CD8-positive, alpha-beta memory T cell (primary cell): ENCODE results near the gene TTC29. TPM values are rescaled to one million over a fixed set of nuclear protein-coding genes. Genes with fewer than 3 reads are reported as not detected.

ENCODE experiments used
- CTCF ChIA-PET: fragments of 350-600 bp; sonication (Branson Sonifier 250); formaldehyde crosslinking; loops from one replicate; lab custom pipeline; 2021; ENCODE audit warnings: antibody characterized with exemption; lab: Charles Lee
- POLR2A ChIA-PET: fragments of 350-600 bp; sonication (Branson Sonifier 250); formaldehyde crosslinking; loops from one replicate; lab custom pipeline; 2021; ENCODE audit warnings: antibody characterized with exemption; lab: Charles Lee
- DNase-seq, 5 donors: peaks; one replicate each; pipeline versions ENCODE4 v3.0.0 to v3.0.0-alpha.2; 2020 to 2022; ENCODE audit warnings: mixed read lengths in 1 of 5
- H3K27ac ChIP-seq: one replicate; pipeline ENCODE4 v1.7.0; 2013; ENCODE audit warnings: low read depth, mild to moderate bottlenecking, low read length, moderate library complexity
- H3K27me3 ChIP-seq: 2 replicates; pipeline ENCODE4 v1.7.0; 2013; ENCODE audit warnings: low read length, mild to moderate bottlenecking; ENCODE audit not compliant: insufficient read depth, poor library complexity, severe bottlenecking
- H3K36me3 ChIP-seq: 2 replicates; pipeline ENCODE4 v1.7.0; 2013; ENCODE audit warnings: mild to moderate bottlenecking, low read length, moderate library complexity; ENCODE audit not compliant: insufficient read depth
- H3K4me1 ChIP-seq: 2 replicates; pipeline ENCODE4 v1.7.0; 2013; ENCODE audit warnings: mild to moderate bottlenecking, low read length, moderate library complexity; ENCODE audit not compliant: insufficient read depth
- H3K4me3 ChIP-seq: 2 replicates; pipeline ENCODE4 v1.7.0; 2013; ENCODE audit warnings: mild to moderate bottlenecking, low read length
- H3K9me3 ChIP-seq: 2 replicates; pipeline ENCODE4 v1.7.0; 2013; ENCODE audit warnings: mild to moderate bottlenecking, low read length
- H3K27ac Mint-ChIP-seq, 8 donors: one replicate each; pipeline ENCODE4 v1.8.0; 2020 to 2021; ENCODE audit warnings: mixed read lengths in 8 of 8, mild to moderate bottlenecking in 6 of 8, inconsistent platforms in 3 of 8, moderate library complexity in 3 of 8
- H3K27me3 Mint-ChIP-seq, 2 donors: one replicate each; pipeline ENCODE4 v1.8.0; 2020 to 2021; ENCODE audit warnings: mixed read lengths in 2 of 2, mild to moderate bottlenecking in 1 of 2, moderate library complexity in 1 of 2
- H3K36me3 Mint-ChIP-seq, 3 donors: one replicate each; pipeline ENCODE4 v1.8.0; 2020 to 2021; ENCODE audit warnings: mixed read lengths in 3 of 3, inconsistent platforms in 1 of 3, mild to moderate bottlenecking in 1 of 3
- H3K4me1 Mint-ChIP-seq, 3 donors: one replicate each; pipeline ENCODE4 v1.8.0; 2020 to 2021; ENCODE audit warnings: mixed read lengths in 3 of 3, inconsistent platforms in 1 of 3, mild to moderate bottlenecking in 1 of 3
- H3K4me3 Mint-ChIP-seq, 7 donors: one replicate each; pipeline ENCODE4 v1.8.0; 2020 to 2021; ENCODE audit warnings: mixed read lengths in 7 of 7, mild to moderate bottlenecking in 6 of 7, moderate library complexity in 4 of 7, inconsistent platforms in 2 of 7
- H3K9me3 Mint-ChIP-seq, 5 donors: one replicate each; pipeline ENCODE4 v1.8.0; 2020 to 2022; ENCODE audit warnings: mixed read lengths in 5 of 5, mild to moderate bottlenecking in 3 of 5, moderate library complexity in 2 of 5, inconsistent platforms in 1 of 5
- polyA plus RNA-seq: library from polyadenylated mRNA; unstranded; fragments of 300-500 nt; fragmentation: Illumina TruSeq; gene quantifications from one replicate; pipeline ENCODE4 v1.2.3, GENCODE V29; 2021
- total RNA-seq, 2 experiments: library from RNA; stranded (reverse); gene quantifications; one replicate each; pipeline ENCODE4 v1.2.3, GENCODE V29; 2021

The TTC29 gene
- total and polyA plus RNA-seq, 3 experiments from 2014 or later, result not detected

DNA sequence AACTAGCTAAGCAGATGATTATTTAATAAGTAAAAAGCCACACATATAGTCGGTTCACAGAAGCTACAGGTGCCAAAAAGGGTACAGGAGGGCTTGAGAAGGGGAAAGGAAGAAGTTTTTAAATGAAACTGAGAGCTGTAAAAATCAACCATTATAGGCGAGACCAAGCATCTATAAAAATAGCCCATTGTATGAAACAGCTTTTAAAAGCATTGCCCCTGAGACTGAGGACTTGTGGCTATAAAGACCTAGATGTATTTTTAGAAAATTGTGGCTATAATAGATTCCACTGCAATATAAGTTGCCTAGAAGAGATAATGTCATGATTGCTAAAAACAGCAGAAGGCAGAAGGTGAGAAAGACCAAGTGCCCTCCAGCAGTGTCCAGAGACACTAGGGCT is 15.0 kb upstream of the TTC29 start:
- no peak overlapping the region for H3K27ac Mint-ChIP-seq
- CTCF ChIA-PET, result no interaction called here
- Histone ChIP-seq H3K4me3 (no peak overlapping the region), H3K4me1 (no peaks in the 10 kb centered on the region), H3K27ac (no peak overlapping the region), H3K27me3 (no peaks in the 10 kb centered on the region), H3K9me3 (no peaks in the 10 kb centered on the region), H3K36me3 (no peaks in the 10 kb centered on the region)
- no peak overlapping the region for H3K4me3 Mint-ChIP-seq
- no peaks in the 10 kb centered on the region for H3K36me3 Mint-ChIP-seq
- no peak for DNase-seq
- peaks cover 3 to 13% of the 10 kb centered on the region in 2 donors for H3K27me3 Mint-ChIP-seq
- POLR2A ChIA-PET, result no interaction called here
- peaks cover 0 to 5% (median 0%) of the 10 kb centered on the region in 5 donors for H3K9me3 Mint-ChIP-seq
- H3K4me1 Mint-ChIP-seq, result no peaks in the 10 kb centered on the region

DNA sequence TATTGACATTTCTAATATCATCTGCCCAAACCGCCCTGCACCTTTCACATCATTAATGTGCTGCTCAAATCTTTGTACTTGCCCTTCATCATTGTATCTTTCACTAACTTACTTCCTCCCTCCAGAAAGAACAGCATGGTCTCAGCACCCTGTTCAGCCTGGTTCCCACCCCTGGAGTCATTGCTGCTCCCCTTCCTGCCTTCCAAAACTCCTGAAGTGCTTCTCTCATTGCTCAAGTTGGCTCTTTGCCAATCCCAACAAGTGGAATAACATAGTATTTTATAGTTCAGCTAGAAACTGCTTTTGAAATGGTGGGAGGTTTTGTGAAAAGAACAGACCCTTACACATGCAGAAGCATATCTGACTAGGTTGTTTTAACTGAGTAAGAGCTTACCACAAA is 14.0 kb upstream of the TTC29 start:
- Histone ChIP-seq H3K27ac (no peak overlapping the region), H3K4me3 (no peak overlapping the region), H3K27me3 (no peaks in the 10 kb centered on the region), H3K9me3 (no peaks in the 10 kb centered on the region), H3K36me3 (no peaks in the 10 kb centered on the region), H3K4me1 (no peaks in the 10 kb centered on the region)
- Mint-ChIP-seq H3K36me3 (no peaks in the 10 kb centered on the region), H3K27ac (no peak overlapping the region), H3K4me3 (no peak overlapping the region), H3K9me3 (peaks cover 0 to 5% (median 0%) of the 10 kb centered on the region in 5 donors), H3K27me3 (peaks cover 3 to 18% of the 10 kb centered on the region in 2 donors), H3K4me1 (no peaks in the 10 kb centered on the region)
- ChIA-PET CTCF (interaction anchor here (1.0 kb wide), 1 partner anchor 10 kb away, joined by 3 read pairs; no protein-coding TSS in a partner anchor), POLR2A (no interaction called here)
- no peak for DNase-seq

DNA sequence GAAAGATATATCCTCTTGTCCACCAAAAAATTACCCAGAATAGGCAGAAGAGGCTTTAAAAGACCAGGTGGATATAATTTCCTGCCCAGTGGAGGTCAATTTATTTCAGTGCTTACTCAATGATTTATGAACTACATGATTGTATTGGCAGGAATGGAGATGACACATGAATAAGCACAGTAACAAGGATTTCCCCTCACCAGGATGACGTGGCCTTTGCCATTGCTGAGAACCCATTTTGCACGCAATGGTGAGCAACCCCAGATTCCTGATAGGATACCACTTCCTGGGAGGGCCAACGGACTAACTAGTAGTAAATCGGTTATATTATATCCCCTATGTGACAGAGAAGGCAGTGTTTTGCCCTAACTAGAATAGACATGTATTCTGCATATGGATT is 11.6 kb upstream of the TTC29 start:
- Mint-ChIP-seq H3K4me1 (no peaks in the 10 kb centered on the region), H3K4me3 (no peak overlapping the region), H3K36me3 (no peaks in the 10 kb centered on the region), H3K9me3 (peaks cover 0 to 3% (median 0%) of the 10 kb centered on the region in 5 donors), H3K27me3 (peaks cover 6 to 22% of the 10 kb centered on the region in 2 donors), H3K27ac (no peak overlapping the region)
- Histone ChIP-seq H3K9me3 (no peaks in the 10 kb centered on the region), H3K4me3 (no peak overlapping the region), H3K27me3 (no peaks in the 10 kb centered on the region), H3K27ac (no peak overlapping the region), H3K4me1 (no peaks in the 10 kb centered on the region), H3K36me3 (no peaks in the 10 kb centered on the region)
- DNase-seq, result no peak
- CTCF ChIA-PET, result no interaction called here
- POLR2A ChIA-PET, result no interaction called here

DNA sequence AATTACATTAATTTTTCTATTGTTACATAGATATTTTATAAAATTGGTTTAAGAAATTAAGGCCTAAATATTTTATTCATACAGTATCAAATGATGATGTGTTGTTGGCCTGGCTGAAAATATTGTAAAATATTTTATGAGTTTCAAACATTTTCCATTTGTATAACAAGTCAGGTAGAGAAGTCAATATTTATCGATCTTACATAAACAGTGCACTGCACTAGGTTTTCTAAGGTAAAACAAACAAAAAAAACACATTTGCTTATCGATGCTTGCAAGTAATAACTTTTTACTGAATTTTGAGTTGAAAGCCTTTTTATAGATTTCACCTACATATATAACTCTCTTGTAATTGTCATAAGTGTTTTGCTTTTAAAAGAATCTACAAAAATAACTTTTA is 7.2 kb upstream of the TTC29 start:
- ChIA-PET CTCF (no interaction called here), POLR2A (no interaction called here)
- no peak overlapping the region for H3K27ac Mint-ChIP-seq
- no peaks in the 10 kb centered on the region for H3K9me3 Mint-ChIP-seq
- no peak for DNase-seq
- Histone ChIP-seq H3K27me3 (peaks cover 3% of the 10 kb centered on the region), H3K4me3 (no peak overlapping the region), H3K9me3 (no peaks in the 10 kb centered on the region), H3K4me1 (no peaks in the 10 kb centered on the region), H3K36me3 (no peaks in the 10 kb centered on the region), H3K27ac (no peak overlapping the region)
- no peaks in the 10 kb centered on the region for H3K4me1 Mint-ChIP-seq
- peaks cover 3 to 34% of the 10 kb centered on the region in 2 donors for H3K27me3 Mint-ChIP-seq
- no peaks in the 10 kb centered on the region for H3K36me3 Mint-ChIP-seq
- no peak overlapping the region for H3K4me3 Mint-ChIP-seq

DNA sequence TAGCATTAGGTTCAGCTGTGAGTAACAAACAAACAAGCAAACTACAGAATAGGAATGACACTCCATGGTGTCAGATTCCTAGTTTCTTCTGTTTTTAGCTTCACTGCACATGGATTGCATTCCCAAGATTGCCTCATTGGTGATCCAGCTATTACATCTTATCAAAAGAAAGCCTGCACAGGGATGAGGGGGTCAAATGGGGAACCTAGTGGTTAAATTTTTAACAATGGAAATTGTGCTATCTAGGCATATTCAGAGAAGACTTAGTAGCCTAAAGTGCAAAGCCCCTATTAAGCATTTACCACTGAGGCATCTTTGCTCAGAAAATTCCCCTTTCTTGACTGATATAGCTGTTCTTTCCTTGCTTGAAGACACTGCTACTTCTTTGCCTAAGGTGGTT is 3.9 kb upstream of the TTC29 start:
- H3K4me3 ChIP-seq, result no peak overlapping the region
- no peak overlapping the region for H3K27ac Mint-ChIP-seq
- ChIA-PET POLR2A (no interaction called here), CTCF (no interaction called here)
- no peak overlapping the region for H3K27ac ChIP-seq
- H3K27me3 ChIP-seq, result peaks cover 3% of the 10 kb centered on the region
- H3K4me1 ChIP-seq, result peaks cover 23% of the 10 kb centered on the region
- H3K9me3 ChIP-seq, result no peaks in the 10 kb centered on the region
- no peak for DNase-seq
- no peaks in the 10 kb centered on the region for H3K36me3 Mint-ChIP-seq
- peaks cover 26 to 30% (median 28%) of the 10 kb centered on the region in 3 donors for H3K4me1 Mint-ChIP-seq
- H3K4me3 Mint-ChIP-seq, result no peak overlapping the region
- no peaks in the 10 kb centered on the region for H3K9me3 Mint-ChIP-seq
- peaks cover 7 to 31% of the 10 kb centered on the region in 2 donors for H3K27me3 Mint-ChIP-seq
- H3K36me3 ChIP-seq, result no peaks in the 10 kb centered on the region

DNA sequence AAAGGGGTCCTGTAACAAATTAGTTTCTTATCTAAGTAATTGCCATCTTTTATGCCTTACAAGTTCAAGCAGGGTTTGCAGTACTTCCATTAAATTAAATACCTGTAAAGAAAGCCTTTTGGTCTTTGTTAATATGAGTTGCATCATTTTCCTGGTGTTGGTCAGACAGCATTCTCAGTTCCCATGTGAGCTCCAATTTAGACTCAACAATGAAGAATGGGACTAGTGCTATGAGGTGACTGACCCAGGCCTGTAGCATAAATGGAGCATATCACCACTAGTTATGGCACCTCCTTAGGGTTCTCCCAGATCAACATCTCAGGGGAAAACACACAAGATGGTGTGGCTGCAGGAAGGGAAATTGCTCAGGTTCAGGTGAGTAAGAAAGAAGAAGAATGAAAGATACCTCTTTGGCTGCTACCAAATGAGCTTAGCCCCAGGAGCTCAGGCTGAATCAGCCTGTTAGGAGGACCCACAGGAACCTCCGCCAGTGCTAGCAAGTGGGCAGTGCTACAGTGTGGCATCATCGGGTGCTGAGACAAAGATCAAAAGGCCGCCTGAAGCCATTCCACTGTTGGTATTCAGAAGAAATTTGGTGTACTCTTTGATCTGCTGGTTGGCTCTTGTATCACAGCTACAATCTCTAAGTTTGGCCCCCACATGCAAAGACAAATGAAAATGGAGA is 1.8 kb downstream of the TTC29 start:
- peaks cover 4 to 6% of the 10 kb centered on the region in 2 donors for H3K27me3 Mint-ChIP-seq

DNA sequence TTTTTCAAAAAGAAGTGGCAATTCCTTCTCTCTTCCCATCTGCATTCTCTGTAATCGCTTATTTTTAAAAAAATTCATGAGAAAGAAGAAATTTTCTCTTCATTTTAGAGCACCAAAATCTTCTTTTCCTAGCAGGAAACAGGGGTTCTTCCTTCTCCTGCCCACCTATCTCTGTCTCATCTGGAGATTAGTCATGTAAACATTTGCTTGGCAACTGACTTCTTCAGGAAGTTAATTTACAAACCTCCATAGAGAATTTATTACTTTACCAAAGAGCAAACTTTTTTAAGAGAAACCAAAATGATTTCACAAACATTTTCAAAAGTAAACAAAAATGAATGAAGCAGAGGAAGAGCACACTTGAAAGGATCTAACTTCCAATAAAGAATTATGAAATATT is 13.5 kb downstream of the TTC29 start:
- Histone ChIP-seq H3K27ac (no peak overlapping the region), H3K36me3 (no peaks in the 10 kb centered on the region), H3K4me1 (no peaks in the 10 kb centered on the region), H3K27me3 (no peaks in the 10 kb centered on the region), H3K9me3 (no peaks in the 10 kb centered on the region), H3K4me3 (no peak overlapping the region)
- no peaks in the 10 kb centered on the region for H3K9me3 Mint-ChIP-seq
- no peak overlapping the region for H3K27ac Mint-ChIP-seq
- H3K4me1 Mint-ChIP-seq, result no peaks in the 10 kb centered on the region
- no peak for DNase-seq
- ChIA-PET CTCF (no interaction called here), POLR2A (no interaction called here)
- no peaks in the 10 kb centered on the region for H3K36me3 Mint-ChIP-seq
- H3K4me3 Mint-ChIP-seq, result no peak overlapping the region
- H3K27me3 Mint-ChIP-seq, result peaks cover 2 to 20% of the 10 kb centered on the region in 2 donors

More for the DNA sequence above, 1.8 kb downstream of the TTC29 start:
- H3K36me3 Mint-ChIP-seq, result no peaks in the 10 kb centered on the region
- peaks cover 28 to 30% (median 29%) of the 10 kb centered on the region in 3 donors for H3K4me1 Mint-ChIP-seq
- Histone ChIP-seq H3K27me3 (no peaks in the 10 kb centered on the region), H3K27ac (no peak overlapping the region), H3K9me3 (no peaks in the 10 kb centered on the region), H3K36me3 (no peaks in the 10 kb centered on the region), H3K4me1 (peaks cover 23% of the 10 kb centered on the region), H3K4me3 (no peak overlapping the region)
- no peaks in the 10 kb centered on the region for H3K9me3 Mint-ChIP-seq
- POLR2A ChIA-PET, result no interaction called here
- peak overlapping the region in 2 of 8 donors; percentile 22 to 51 for H3K27ac Mint-ChIP-seq
- CTCF ChIA-PET, result interaction anchor here (1.1 kb wide), 1 partner anchor 155 kb away, joined by 4 read pairs; no protein-coding TSS in a partner anchor
- H3K4me3 Mint-ChIP-seq, result peak overlapping the region in 1 of 7 donors; percentile 62
- no peak for DNase-seq

DNA sequence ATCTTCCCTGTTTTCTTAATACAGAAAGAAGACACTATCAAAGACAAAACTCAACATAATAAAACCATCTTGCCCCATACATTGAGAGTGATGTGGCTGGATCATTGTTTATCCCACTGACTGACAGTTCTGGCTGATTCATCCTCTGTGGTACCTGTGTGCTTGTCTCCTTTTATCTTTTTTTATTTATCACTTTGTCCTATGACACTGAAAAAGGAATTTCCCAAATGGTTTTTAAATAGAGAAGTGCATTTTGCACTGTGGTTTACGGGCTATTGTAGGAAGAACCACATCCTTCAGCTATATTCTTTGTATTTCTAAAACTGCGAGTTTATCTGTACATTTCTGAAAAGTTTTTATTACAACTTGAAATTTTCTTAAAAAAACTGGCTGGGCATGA is 15.0 kb downstream of the TTC29 start:
- POLR2A ChIA-PET, result no interaction called here
- H3K4me3 Mint-ChIP-seq, result no peak overlapping the region

More for the DNA sequence above, 15.0 kb downstream of the TTC29 start:
- no peaks in the 10 kb centered on the region for H3K9me3 Mint-ChIP-seq
- H3K9me3 ChIP-seq, result no peaks in the 10 kb centered on the region
- no peaks in the 10 kb centered on the region for H3K36me3 ChIP-seq
- no peaks in the 10 kb centered on the region for H3K4me1 Mint-ChIP-seq
- no peak overlapping the region for H3K27ac Mint-ChIP-seq
- no peak for DNase-seq
- H3K27me3 ChIP-seq, result no peaks in the 10 kb centered on the region
- H3K4me1 ChIP-seq, result no peaks in the 10 kb centered on the region
- no peak overlapping the region for H3K4me3 ChIP-seq
- H3K36me3 Mint-ChIP-seq, result no peaks in the 10 kb centered on the region
- H3K27me3 Mint-ChIP-seq, result peaks cover 2 to 20% of the 10 kb centered on the region in 2 donors
- H3K27ac ChIP-seq, result no peak overlapping the region
- CTCF ChIA-PET, result no interaction called here
